ENCODE results near the gene NFIB. TPM values are rescaled to one million over a fixed set of nuclear protein-coding genes. Genes with fewer than 3 reads are reported as not detected.

The NFIB gene
- total RNA-seq, 1 experiment from 2014 or later, result 35.1 TPM

GRCh38 chr9:14099737-14100136, 214.2 kb downstream of the NFIB start:
- CTCF ChIA-PET, result no interaction called here
- Histone ChIP-seq H3K79me2 (ENCODE audit: low read depth) (no peaks in the 10 kb centered on the region), H3K9me2 (ENCODE audit: insufficient read depth) (no peaks in the 10 kb centered on the region), H3K4me2 (no peak overlapping the region), H3K4me1 (replicated peaks; ENCODE audit: insufficient read depth) (no peaks in the 10 kb centered on the region), H2AFZ (no peak overlapping the region), H3K27me3 (ENCODE audit: insufficient read depth, low read depth) (no peaks in the 10 kb centered on the region), H3F3A (ENCODE audit: insufficient read depth, low read depth) (no peaks in the 10 kb centered on the region), H3K27ac (no peak overlapping the region), H4K20me1 (ENCODE audit: insufficient read depth) (no peaks in the 10 kb centered on the region), H3K4me3 (no peak overlapping the region), H3K9me3 (ENCODE audit: insufficient read depth, low read depth) (no peaks in the 10 kb centered on the region), H3K36me3 (ENCODE audit: low read depth) (no peaks in the 10 kb centered on the region)
- no TSS peak for BruUV-seq (replicated peaks)
- POLR2A ChIA-PET (ENCODE audit: unreplicated experiment), result no interaction called here
- intact Hi-C loops (cut with micrococcal nuclease; ENCODE audit: unreplicated experiment), result no loop called here
- no peak for DNase-seq
- TF ChIP-seq CTCF (conservative IDR thresholded peaks at IDR 0.05) (no peak), EZH2 (IDR thresholded peaks at IDR 0.05; ENCODE audit: low read depth) (no peak)

- BruUV-seq (replicated peaks), result no TSS peak
- POLR2A ChIA-PET (ENCODE audit: unreplicated experiment), result no interaction called here
- Histone ChIP-seq H3K9me3 (ENCODE audit: insufficient read depth, low read depth) (no peaks in the 10 kb centered on the region), H3K27ac (no peak overlapping the region), H3K9me2 (ENCODE audit: insufficient read depth) (no peaks in the 10 kb centered on the region), H3K36me3 (ENCODE audit: low read depth) (no peaks in the 10 kb centered on the region), H4K20me1 (ENCODE audit: insufficient read depth) (no peaks in the 10 kb centered on the region), H2AFZ (no peak overlapping the region), H3K27me3 (ENCODE audit: insufficient read depth, low read depth) (no peaks in the 10 kb centered on the region), H3K4me2 (no peak overlapping the region), H3K4me3 (no peak overlapping the region), H3K4me1 (replicated peaks; ENCODE audit: insufficient read depth) (no peaks in the 10 kb centered on the region), H3K79me2 (ENCODE audit: low read depth) (no peaks in the 10 kb centered on the region), H3F3A (ENCODE audit: insufficient read depth, low read depth) (no peaks in the 10 kb centered on the region)
- TF ChIP-seq EZH2 (IDR thresholded peaks at IDR 0.05; ENCODE audit: low read depth) (no peak), CTCF (conservative IDR thresholded peaks at IDR 0.05) (no peak)
- no peak for DNase-seq
- intact Hi-C loops (cut with micrococcal nuclease; ENCODE audit: unreplicated experiment), result no loop called here
- CTCF ChIA-PET, result no interaction called here
These were observed 215.3 kb downstream of the NFIB start for GRCh38 chr9:14098486-14099180.

- H3K4me1 ChIP-seq (replicated peaks; ENCODE audit: insufficient read depth), result no peaks in the 10 kb centered on the region
- CTCF ChIA-PET, result no interaction called here
- intact Hi-C loops (cut with micrococcal nuclease; ENCODE audit: unreplicated experiment), result no loop called here
- H3K4me3 ChIP-seq, result no peak overlapping the region
- DNase-seq, result no peak
- no peaks in the 10 kb centered on the region for H3K9me2 ChIP-seq (ENCODE audit: insufficient read depth)
- H4K20me1 ChIP-seq (ENCODE audit: insufficient read depth), result no peaks in the 10 kb centered on the region
- TF ChIP-seq EZH2 (IDR thresholded peaks at IDR 0.05; ENCODE audit: low read depth) (no peak), CTCF (conservative IDR thresholded peaks at IDR 0.05) (no peak)
- no peak overlapping the region for H3K4me2 ChIP-seq
- no TSS peak for BruUV-seq (replicated peaks)
- H3K36me3 ChIP-seq (ENCODE audit: low read depth), result no peaks in the 10 kb centered on the region
- no peak overlapping the region for H2AFZ ChIP-seq
- H3K27ac ChIP-seq, result no peak overlapping the region
- H3F3A ChIP-seq (ENCODE audit: insufficient read depth, low read depth), result no peaks in the 10 kb centered on the region
- H3K27me3 ChIP-seq (ENCODE audit: insufficient read depth, low read depth), result no peaks in the 10 kb centered on the region
- POLR2A ChIA-PET (ENCODE audit: unreplicated experiment), result no interaction called here
- no peaks in the 10 kb centered on the region for H3K9me3 ChIP-seq (ENCODE audit: insufficient read depth, low read depth)
- H3K79me2 ChIP-seq (ENCODE audit: low read depth), result no peaks in the 10 kb centered on the region
These were observed 216.1 kb downstream of the NFIB start for GRCh38 chr9:14097666-14098415.

Data from PC-9 (cell line).